GM10266 (cell line): Measurements from ENCODE around the gene NLK.
"Not testable (repeated sequence)": the region's sequence is repeated elsewhere in the genome, so short reads cannot be mapped to it uniquely, and the experiment has no call there.

Source experiments
- DNase-seq: peaks from one replicate; pipeline ENCODE4 v3.0.0; 2012; ENCODE audit errors: extremely low spot score
- CTCF ChIP-seq: IDR thresholded peaks from 2 replicates; pipeline ENCODE4 v1.5.1; 2012; ENCODE audit warnings: mild to moderate bottlenecking, low read depth; ENCODE audit not compliant: control insufficient read depth, insufficient read depth; ENCODE audit errors: missing control alignments

Gene NLK

GRCh38 chr17:28199728-28200127 is 157.3 kb downstream of the NLK start:
- TF ChIP-seq CTCF, result no peak
- DNase-seq, result no peak

- no peak for TF ChIP-seq CTCF
- DNase-seq, result no peak
These were observed 158.8 kb downstream of the NLK start for GRCh38 chr17:28201315-28201714.

- TF ChIP-seq CTCF, result no peak
- DNase-seq, result no peak
These were observed 161.8 kb downstream of the NLK start for GRCh38 chr17:28204244-28204643.

GRCh38 chr17:28204751-28205150 is 162.3 kb downstream of the NLK start:
- DNase-seq, result no peak
- no peak for TF ChIP-seq CTCF

GRCh38 chr17:28206292-28206691 is 163.8 kb downstream of the NLK start:
- no peak for DNase-seq
- no peak for TF ChIP-seq CTCF

- TF ChIP-seq CTCF, result no peak
- no peak for DNase-seq
These were observed 169.3 kb downstream of the NLK start for GRCh38 chr17:28211811-28212210.

GRCh38 chr17:28213578-28213977 is 171.1 kb downstream of the NLK start:
- not testable (repeated sequence) for DNase-seq

GRCh38 chr17:28216052-28216451 is 173.6 kb downstream of the NLK start:
- no peak for DNase-seq
- TF ChIP-seq CTCF, result no peak
